Erythroblast (primary cell): ENCODE results near the gene SNRNP70.

Source experiments
- GATA1 ChIP-seq: IDR thresholded peaks from 2 replicates; pipeline ENCODE4 v1.6.1; 2011; ENCODE audit warnings: low read depth, mild to moderate bottlenecking, control low read depth, low read length, moderate library complexity
- POLR2A ChIP-seq: IDR thresholded peaks from 2 replicates; pipeline ENCODE4 v1.6.1; 2011; ENCODE audit warnings: mild to moderate bottlenecking, low read length

- TF ChIP-seq POLR2A (no peak), GATA1 (no peak)
Measured at GRCh38 chr19:49085868-49086232, 599 bp downstream of the SNRNP70 start.
